WERI-Rb-1 (cell line): Measurements from ENCODE around the gene BCDIN3D.
"Not testable (repeated sequence)": the region's sequence is repeated elsewhere in the genome, so short reads cannot be mapped to it uniquely, and the experiment has no call there.

Source experiments
- DNase-seq: peaks from one replicate; pipeline ENCODE4 v3.0.0-alpha.2; 2020
- H3K27ac ChIP-seq: fragments of 250-450 bp; sonication (Bioruptor Pico); 2 replicates; pipeline ENCODE4 v1.5.1; 2020; ENCODE audit warnings: mild to moderate bottlenecking, moderate library complexity
- H3K27me3 ChIP-seq: fragments of 250-450 bp; sonication (Bioruptor Pico); 2 replicates; pipeline ENCODE4 v1.5.1; 2021; ENCODE audit warnings: mild to moderate bottlenecking, low read depth, moderate library complexity; ENCODE audit not compliant: insufficient read depth, severe bottlenecking
- H3K36me3 ChIP-seq: fragments of 250-450 bp; sonication (Bioruptor Pico); 2 replicates; pipeline ENCODE4 v1.5.1; 2020; ENCODE audit warnings: mild to moderate bottlenecking, moderate library complexity
- H3K4me3 ChIP-seq: 2 replicates; pipeline ENCODE4 v1.5.1; 2011; ENCODE audit warnings: low read depth, mild to moderate bottlenecking, control low read depth, low read length
- H3K9me3 ChIP-seq: fragments of 250-450 bp; sonication (Bioruptor Pico); 2 replicates; pipeline ENCODE4 v1.5.1; 2021; ENCODE audit warnings: mild to moderate bottlenecking, moderate library complexity; ENCODE audit not compliant: severe bottlenecking
- TF ChIP-seq, protein P1 (sequence below): IDR thresholded peaks from 2 replicates; pipeline ENCODE4 v1.5.1; 2011; ENCODE audit warnings: low read depth, mild to moderate bottlenecking, control low read depth, inconsistent platforms, low read length

BCDIN3D gene

DNA sequence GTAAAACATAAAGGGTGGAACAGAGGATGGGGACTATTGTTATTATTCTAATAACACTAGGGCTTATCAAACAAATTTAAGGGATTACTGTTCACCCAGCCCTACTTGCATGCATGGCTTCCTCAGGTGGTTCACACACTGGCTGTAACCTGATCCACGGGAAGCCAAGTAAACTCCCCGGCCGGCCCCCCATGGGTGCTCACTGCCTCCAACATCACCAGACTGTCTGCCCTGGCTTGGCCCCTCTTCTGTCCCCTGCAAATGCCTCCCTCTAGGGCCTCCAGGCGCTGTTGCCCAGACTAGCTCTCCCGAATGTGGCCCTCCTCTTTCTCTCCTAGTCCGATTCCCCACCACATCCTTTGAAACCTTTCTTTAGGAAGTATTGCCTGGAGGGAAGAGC, 42.2 kb upstream of the BCDIN3D start:
- H3K9me3 ChIP-seq = no peaks in the 10 kb centered on the region
- H3K27me3 ChIP-seq = no peaks in the 10 kb centered on the region
- TF ChIP-seq, protein P1, sequence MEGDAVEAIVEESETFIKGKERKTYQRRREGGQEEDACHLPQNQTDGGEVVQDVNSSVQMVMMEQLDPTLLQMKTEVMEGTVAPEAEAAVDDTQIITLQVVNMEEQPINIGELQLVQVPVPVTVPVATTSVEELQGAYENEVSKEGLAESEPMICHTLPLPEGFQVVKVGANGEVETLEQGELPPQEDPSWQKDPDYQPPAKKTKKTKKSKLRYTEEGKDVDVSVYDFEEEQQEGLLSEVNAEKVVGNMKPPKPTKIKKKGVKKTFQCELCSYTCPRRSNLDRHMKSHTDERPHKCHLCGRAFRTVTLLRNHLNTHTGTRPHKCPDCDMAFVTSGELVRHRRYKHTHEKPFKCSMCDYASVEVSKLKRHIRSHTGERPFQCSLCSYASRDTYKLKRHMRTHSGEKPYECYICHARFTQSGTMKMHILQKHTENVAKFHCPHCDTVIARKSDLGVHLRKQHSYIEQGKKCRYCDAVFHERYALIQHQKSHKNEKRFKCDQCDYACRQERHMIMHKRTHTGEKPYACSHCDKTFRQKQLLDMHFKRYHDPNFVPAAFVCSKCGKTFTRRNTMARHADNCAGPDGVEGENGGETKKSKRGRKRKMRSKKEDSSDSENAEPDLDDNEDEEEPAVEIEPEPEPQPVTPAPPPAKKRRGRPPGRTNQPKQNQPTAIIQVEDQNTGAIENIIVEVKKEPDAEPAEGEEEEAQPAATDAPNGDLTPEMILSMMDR = no peak
- DNase-seq = no peak
- no peak overlapping the region for H3K27ac ChIP-seq
- no peak overlapping the region for H3K4me3 ChIP-seq
- H3K36me3 ChIP-seq = no peaks in the 10 kb centered on the region

DNA sequence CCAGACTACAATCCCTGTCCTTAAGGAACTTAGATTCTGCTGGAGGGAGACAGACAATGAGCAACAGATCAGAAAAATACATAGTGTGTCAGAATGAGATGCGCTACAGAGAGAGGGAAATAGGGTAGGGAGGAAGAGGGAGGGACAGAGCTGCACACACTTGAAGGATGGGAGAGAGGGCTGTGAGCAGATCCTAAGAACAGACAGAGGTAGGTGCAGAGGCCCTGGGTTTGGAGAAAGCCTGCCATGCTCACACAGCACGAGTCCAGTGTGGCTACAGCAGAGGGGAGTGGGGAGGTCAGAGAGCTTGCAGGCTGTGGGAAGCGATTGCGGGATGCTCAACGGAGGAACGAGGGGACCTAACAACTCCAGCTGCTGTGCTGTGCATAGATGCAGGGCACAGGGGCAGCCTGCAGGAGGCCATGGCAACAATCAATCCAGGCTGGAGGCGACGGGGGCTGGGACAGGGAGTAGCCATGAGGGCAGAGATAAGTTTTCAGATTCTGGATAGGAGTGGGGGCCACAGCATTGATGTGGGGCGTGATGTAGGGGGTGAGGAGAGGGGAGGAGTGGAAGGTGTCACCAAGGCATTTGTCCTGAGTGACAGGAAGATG, 40.1 kb upstream of the BCDIN3D start:
- Histone ChIP-seq H3K36me3 (no peaks in the 10 kb centered on the region), H3K27me3 (no peaks in the 10 kb centered on the region), H3K27ac (no peak overlapping the region; the same call in 1 of the 2 replicates), H3K9me3 (no peaks in the 10 kb centered on the region), H3K4me3 (no peak overlapping the region)
- TF ChIP-seq, protein P1 = 0 out of 2 replicates have a peak, but pooled peaks have one; percentile 12
- peak; percentile 27 for DNase-seq

DNA sequence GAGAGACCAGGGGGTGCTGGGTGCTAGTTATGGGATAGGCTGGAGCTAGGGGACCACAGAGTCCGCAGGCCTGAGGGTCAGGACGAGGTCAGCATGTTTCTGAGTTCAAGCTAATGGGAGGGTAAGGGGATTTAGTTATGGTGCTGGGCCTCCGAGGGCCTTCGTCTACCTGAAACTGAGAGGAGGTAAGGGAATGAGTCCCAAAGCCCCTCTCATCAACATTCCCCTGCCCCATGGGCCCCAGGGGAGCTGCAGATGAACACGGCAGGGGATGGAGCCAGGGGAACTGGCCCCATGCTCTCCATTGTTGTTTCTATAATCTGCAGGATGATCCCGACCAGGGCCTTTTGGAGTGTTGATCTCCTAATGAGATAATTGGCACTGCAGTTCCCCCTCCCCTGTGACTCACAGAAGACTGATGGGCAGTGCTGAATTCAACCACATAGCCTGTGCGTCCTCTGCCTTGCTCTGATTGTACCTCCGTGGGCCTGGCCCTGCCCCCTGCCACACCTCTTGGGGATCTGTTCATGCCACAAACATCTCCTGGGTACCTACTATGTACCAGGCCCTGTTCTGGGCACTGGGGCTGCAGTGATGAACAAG, 39.4 kb upstream of the BCDIN3D start:
- TF ChIP-seq, protein P1 = no peak

DNA sequence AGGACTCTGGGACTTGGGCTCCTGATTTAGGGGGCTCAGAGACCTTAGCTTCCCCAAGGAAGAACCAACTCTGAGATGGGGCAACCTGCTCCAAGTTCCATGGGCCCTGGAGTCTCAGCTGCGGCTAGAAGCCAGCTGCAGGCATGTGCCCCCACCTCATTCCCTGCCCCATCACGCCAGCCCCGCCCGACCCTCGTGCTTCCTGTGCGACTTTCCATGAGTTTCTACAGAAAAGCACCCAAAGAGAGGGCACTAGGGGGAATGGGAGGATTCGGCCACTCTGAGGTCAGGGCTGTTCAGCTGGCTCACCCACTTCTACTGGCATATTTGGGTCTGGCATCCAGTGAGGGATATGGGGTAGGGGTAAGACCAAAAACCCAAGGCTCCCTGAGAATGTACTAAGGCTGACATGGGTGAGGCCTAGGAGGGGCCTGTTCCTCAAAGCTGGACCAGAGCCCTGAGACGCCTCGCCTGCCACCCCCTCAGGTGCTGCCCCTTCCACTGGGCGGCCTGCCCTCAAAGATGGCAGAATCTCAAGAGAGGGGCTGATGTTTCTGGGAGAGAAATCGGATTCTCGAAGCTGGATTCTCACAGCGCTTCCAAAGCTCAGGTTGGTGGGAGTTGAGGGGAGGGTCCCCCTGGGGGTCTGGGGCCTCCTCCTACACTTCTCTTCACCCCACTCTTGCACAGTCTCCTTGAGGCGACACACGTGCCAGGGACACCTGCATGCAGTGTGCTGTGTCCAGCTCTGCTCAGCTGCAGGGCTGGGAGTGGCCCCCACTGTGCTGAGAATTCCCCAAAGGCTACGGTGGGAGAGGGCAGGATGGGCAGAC, 38.7 kb upstream of the BCDIN3D start:
- no peak for DNase-seq
- no peaks in the 10 kb centered on the region for H3K9me3 ChIP-seq
- no peak overlapping the region for H3K4me3 ChIP-seq
- peak overlapping the region; percentile 41 for H3K27ac ChIP-seq
- no peaks in the 10 kb centered on the region for H3K27me3 ChIP-seq
- TF ChIP-seq, protein P1 = no peak
- H3K36me3 ChIP-seq = no peaks in the 10 kb centered on the region

More for the DNA sequence above, 39.4 kb upstream of the BCDIN3D start:
- no peaks in the 10 kb centered on the region for H3K27me3 ChIP-seq
- H3K36me3 ChIP-seq = no peaks in the 10 kb centered on the region
- H3K27ac ChIP-seq = peak overlapping the region; percentile 41
- no peaks in the 10 kb centered on the region for H3K9me3 ChIP-seq
- peak; percentile 67 for DNase-seq
- H3K4me3 ChIP-seq = no peak overlapping the region

DNA sequence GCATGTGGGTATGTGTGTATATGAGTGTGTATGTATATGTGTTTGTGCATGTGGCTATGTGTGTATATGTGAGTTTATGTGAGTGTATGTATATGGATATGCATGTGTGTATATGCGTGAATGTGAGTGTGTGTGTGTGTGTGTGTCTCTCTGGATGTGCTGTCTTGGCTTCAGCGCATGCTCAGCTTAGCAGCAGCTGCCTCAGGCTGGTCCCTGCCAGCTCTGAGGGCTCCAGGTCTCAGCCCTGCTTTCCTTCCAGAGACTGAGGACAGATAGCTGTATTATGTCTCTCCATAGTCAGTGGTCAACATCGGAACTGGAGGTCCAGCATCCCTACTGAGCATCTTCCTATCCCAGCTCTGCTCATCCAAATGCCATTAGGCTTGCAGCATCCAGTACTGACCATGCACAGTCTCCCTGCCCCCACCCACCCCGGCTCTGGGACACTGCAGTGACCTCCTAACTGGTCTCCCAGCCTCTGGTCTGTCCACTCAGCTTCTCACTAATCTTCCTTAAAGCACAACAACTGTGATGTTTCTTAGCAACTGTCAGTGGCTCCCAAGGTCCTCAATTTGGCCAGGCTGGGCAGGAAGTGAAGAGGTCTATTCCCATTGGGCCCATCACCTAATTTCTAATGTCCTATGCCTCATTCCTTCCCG, 38.0 kb upstream of the BCDIN3D start:
- Histone ChIP-seq H3K36me3 (no peaks in the 10 kb centered on the region), H3K9me3 (no peaks in the 10 kb centered on the region), H3K27me3 (no peaks in the 10 kb centered on the region), H3K27ac (no peak overlapping the region), H3K4me3 (no peak overlapping the region)
- peak; percentile 25 for DNase-seq
- TF ChIP-seq, protein P1 = no peak

DNA sequence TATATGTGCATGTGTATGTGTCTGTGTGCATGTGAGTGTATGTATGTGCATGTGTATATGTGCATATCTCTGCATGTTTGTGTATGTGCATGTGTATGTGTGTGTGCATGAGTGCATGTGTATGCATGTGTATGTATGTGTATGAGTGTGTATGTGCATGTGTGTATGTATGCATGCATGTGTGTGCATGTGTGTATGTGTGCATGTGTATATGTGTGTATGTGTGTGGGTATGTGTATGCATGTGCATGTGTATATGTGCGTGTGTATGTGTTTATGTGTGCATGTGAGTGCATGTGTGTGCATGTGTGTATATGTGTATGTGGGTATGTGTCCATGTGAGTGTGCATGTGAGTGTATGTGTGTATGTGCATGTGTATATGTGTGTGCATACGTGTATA, 36.2 kb upstream of the BCDIN3D start:
- not testable (repeated sequence) for H3K27me3 ChIP-seq, DNase-seq, H3K9me3 ChIP-seq, H3K4me3 ChIP-seq, H3K27ac ChIP-seq, H3K36me3 ChIP-seq
